Suprapubic skin (tissue), 4 donors: ENCODE results near the gene RIMBP2.

Experiments used
- EP300 ChIP-seq: sonication (generic); formaldehyde crosslinking; IDR thresholded peaks from one replicate; pipeline ENCODE4 v1.6.1; 2017; ENCODE audit warnings: antibody characterized with exemption
- POLR2A ChIP-seq, 2 donors: fragments of 450-650 bp; IDR thresholded peaks; one replicate each; pipeline ENCODE4 v1.6.1; 2017; ENCODE audit warnings: antibody characterized with exemption in 2 of 2, mild to moderate bottlenecking in 2 of 2, moderate library complexity in 2 of 2
- POLR2AphosphoS5 ChIP-seq, 3 donors: sonication (generic); formaldehyde crosslinking; IDR thresholded peaks; one replicate each; pipeline ENCODE4 v1.6.1; 2017; ENCODE audit warnings: antibody characterized with exemption in 3 of 3
- TF ChIP-seq, protein P1 (sequence below), 2 donors: fragments of 200-600 bp in 1 of 2; fragments of 450-650 bp in 1 of 2; sonication (generic) in 1 of 2; IDR thresholded peaks; one replicate each; pipeline ENCODE4 v1.5.1; 2016 to 2019; ENCODE audit warnings: antibody characterized with exemption in 2 of 2, mild to moderate bottlenecking in 1 of 2, moderate library complexity in 1 of 2

DNA sequence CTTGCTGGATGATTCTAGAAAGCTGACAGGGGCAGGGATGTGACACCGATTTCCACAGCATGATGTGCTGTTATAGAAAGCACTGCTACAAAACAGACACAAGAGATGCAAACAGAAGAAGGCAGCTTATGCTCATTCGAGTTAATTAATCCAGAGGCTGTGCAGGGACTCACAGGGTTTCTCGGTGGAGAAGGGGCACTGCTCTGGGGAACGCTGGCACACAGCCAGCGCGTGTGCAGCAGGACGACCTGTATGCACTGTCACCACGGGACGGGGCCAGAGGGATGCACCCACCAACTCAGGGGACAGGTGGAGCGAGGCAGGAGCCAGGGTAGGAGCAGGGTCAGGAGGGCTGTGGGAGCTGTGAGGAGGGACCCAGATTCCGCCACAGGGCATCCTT, 143.5 kb downstream of the RIMBP2 start:
- TF ChIP-seq, protein P1, sequence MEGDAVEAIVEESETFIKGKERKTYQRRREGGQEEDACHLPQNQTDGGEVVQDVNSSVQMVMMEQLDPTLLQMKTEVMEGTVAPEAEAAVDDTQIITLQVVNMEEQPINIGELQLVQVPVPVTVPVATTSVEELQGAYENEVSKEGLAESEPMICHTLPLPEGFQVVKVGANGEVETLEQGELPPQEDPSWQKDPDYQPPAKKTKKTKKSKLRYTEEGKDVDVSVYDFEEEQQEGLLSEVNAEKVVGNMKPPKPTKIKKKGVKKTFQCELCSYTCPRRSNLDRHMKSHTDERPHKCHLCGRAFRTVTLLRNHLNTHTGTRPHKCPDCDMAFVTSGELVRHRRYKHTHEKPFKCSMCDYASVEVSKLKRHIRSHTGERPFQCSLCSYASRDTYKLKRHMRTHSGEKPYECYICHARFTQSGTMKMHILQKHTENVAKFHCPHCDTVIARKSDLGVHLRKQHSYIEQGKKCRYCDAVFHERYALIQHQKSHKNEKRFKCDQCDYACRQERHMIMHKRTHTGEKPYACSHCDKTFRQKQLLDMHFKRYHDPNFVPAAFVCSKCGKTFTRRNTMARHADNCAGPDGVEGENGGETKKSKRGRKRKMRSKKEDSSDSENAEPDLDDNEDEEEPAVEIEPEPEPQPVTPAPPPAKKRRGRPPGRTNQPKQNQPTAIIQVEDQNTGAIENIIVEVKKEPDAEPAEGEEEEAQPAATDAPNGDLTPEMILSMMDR (IDR thresholded peaks at IDR 0.05), result no peak
- no peak for TF ChIP-seq POLR2A (IDR thresholded peaks at IDR 0.05)
- TF ChIP-seq EP300, result no peak
- TF ChIP-seq POLR2AphosphoS5 (IDR thresholded peaks at IDR 0.05), result no peak
